Endothelial cell of umbilical vein (primary cell): ENCODE measurements around the gene MAP1S.

Source experiments
- EZH2 ChIP-seq: IDR thresholded peaks from 2 replicates; pipeline ENCODE4 v1.6.1; 2012; ENCODE audit warnings: borderline replicate concordance, low read depth, mild to moderate bottlenecking, moderate library complexity, low read length, inconsistent platforms; ENCODE audit not compliant: severe bottlenecking
- GATA2 ChIP-seq: IDR thresholded peaks from 2 replicates; pipeline ENCODE4 v1.7.0; 2011; ENCODE audit warnings: low read depth, mild to moderate bottlenecking, moderate library complexity, mixed read lengths, low read length; ENCODE audit not compliant: insufficient read length, insufficient read depth
- JUN ChIP-seq: IDR thresholded peaks from 2 replicates; pipeline ENCODE4 v1.6.1; 2011; ENCODE audit warnings: borderline replicate concordance, low read depth; ENCODE audit not compliant: insufficient read length, insufficient read depth
- MYC ChIP-seq: IDR thresholded peaks from one replicate; pipeline ENCODE4 v1.6.1; 2011; ENCODE audit warnings: mild to moderate bottlenecking, low read depth, low read length
- POLR2A ChIP-seq: IDR thresholded peaks from 2 replicates; pipeline ENCODE4 v1.6.1; 2012; ENCODE audit warnings: low read depth, mild to moderate bottlenecking, control low read depth, low read length
- POLR2AphosphoS5 ChIP-seq: IDR thresholded peaks from 2 replicates; pipeline ENCODE4 v1.6.1; 2012; ENCODE audit warnings: low read depth, mild to moderate bottlenecking, control low read depth, low read length, moderate library complexity; ENCODE audit not compliant: insufficient read depth
- TF ChIP-seq, protein P1 (sequence below), 2 donors: IDR thresholded peaks; 1 replicate in 1 of 2; 2 replicates in 1 of 2; pipeline ENCODE4 v1.5.1; 2011; ENCODE audit warnings: low read length in 2 of 2, mild to moderate bottlenecking in 2 of 2, moderate library complexity in 2 of 2, control low read depth in 1 of 2, inconsistent platforms in 1 of 2, low read depth in 1 of 2; ENCODE audit not compliant: insufficient read depth in 1 of 2; ENCODE audit errors: extremely low read depth in 1 of 2
- TF ChIP-seq, protein P2 (sequence below): IDR thresholded peaks from 2 replicates; pipeline ENCODE4 v1.6.1; 2011; ENCODE audit not compliant: insufficient read depth, insufficient read length

DNA sequence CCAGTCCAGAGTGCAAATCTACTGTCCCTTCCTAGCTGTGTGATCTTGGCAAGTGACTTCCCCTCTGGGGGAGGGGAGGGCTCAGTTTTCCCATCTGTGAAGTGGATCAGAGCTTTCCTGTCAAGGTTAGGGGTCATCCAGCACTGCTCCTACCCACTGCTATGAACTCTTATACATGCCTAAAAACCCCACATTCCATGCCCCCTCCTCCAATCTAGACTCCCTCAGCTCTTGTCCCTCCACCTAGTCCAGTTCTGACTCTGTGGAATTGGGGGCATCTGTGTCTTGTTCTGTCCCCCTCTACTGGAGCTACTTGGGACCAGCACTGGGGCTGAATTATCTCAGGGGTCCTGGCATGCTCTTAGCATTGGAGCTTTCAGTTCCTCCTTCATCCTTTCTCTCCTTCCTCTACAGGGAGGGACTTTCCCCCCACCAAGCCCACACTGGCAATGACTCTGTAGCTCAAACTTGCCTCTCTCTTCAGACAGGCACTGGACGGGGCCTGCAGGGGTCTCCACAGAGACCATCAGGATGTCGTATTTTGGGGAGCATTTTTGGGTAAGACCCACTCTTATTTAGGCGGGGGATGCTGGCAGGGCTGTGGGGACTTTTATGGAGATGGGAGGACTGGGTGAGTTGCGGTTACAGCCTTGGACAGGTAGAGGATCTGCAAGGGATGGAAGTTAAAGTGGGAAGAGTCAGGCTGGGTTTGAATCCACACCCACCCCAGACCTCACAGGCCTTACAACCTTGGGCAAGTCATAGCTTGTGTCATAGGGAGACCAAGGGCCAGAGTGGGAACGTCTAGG, 35.6 kb downstream of the MAP1S start:
- TF ChIP-seq, protein P1, sequence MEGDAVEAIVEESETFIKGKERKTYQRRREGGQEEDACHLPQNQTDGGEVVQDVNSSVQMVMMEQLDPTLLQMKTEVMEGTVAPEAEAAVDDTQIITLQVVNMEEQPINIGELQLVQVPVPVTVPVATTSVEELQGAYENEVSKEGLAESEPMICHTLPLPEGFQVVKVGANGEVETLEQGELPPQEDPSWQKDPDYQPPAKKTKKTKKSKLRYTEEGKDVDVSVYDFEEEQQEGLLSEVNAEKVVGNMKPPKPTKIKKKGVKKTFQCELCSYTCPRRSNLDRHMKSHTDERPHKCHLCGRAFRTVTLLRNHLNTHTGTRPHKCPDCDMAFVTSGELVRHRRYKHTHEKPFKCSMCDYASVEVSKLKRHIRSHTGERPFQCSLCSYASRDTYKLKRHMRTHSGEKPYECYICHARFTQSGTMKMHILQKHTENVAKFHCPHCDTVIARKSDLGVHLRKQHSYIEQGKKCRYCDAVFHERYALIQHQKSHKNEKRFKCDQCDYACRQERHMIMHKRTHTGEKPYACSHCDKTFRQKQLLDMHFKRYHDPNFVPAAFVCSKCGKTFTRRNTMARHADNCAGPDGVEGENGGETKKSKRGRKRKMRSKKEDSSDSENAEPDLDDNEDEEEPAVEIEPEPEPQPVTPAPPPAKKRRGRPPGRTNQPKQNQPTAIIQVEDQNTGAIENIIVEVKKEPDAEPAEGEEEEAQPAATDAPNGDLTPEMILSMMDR (IDR thresholded peaks at IDR 0.05; ENCODE audit: extremely low read depth in 1 of 2, insufficient read depth in 1 of 2, low read depth in 1 of 2, low read length in 2 of 2): no peak
- TF ChIP-seq POLR2AphosphoS5: no peak
- TF ChIP-seq EZH2: no peak
- no peak for TF ChIP-seq POLR2A
- TF ChIP-seq, protein P2, sequence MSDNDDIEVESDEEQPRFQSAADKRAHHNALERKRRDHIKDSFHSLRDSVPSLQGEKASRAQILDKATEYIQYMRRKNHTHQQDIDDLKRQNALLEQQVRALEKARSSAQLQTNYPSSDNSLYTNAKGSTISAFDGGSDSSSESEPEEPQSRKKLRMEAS: no peak
- no peak for TF ChIP-seq JUN
- TF ChIP-seq GATA2: no peak
- no peak for TF ChIP-seq MYC
